SK-N-SH (cell line): Measurements from ENCODE around the gene XIAP. TPM values are rescaled to one million over a fixed set of nuclear protein-coding genes. Genes with fewer than 3 reads are reported as not detected.
"Not testable (repeated sequence)": the region's sequence is repeated elsewhere in the genome, so short reads cannot be mapped to it uniquely, and the experiment has no call there.

Experiments
- CTCF ChIA-PET: fragments of 300-600, 350-600 bp; formaldehyde crosslinking; extraction: SDS; loops from one replicate; lab custom pipeline; 2021; lab: Yijun Ruan, JAX
- POLR2A ChIA-PET: fragments of 350-600 bp; sonication (Branson Sonifier 250); formaldehyde crosslinking; extraction: SDS; loops from one replicate; lab custom pipeline; 2020; ENCODE audit warnings: antibody characterized with exemption, inconsistent platforms; lab: Yijun Ruan, JAX
- DNase-seq: peaks from one replicate; pipeline ENCODE4 v3.0.0; 2012
- H2AFZ ChIP-seq: fragments of 200-600 bp; sonication (generic); 2 replicates; pipeline ENCODE4 v1.8.1; 2016; ENCODE audit warnings: antibody characterized with exemption, mild to moderate bottlenecking, low read depth
- H3F3A ChIP-seq: fragments of 200-600 bp; sonication (generic); replicated peaks from 2 replicates; pipeline ENCODE3; 2016; ENCODE audit warnings: antibody characterized with exemption, mild to moderate bottlenecking; ENCODE audit not compliant: insufficient read depth
- H3K27ac ChIP-seq, 2 experiments: fragments of 200-500 bp in 1 of 2; fragments of 200-600 bp in 1 of 2; sonication (Bioruptor generic) in 1 of 2; sonication (generic), shearing (Covaris generic) in 1 of 2; 2 replicates each; pipeline versions ENCODE4 v1.5.1 to v1.6.1; 2014 to 2016; ENCODE audit warnings: low read depth in 2 of 2, inconsistent platforms in 1 of 2, low read length in 1 of 2, mild to moderate bottlenecking in 1 of 2, mixed read lengths in 1 of 2
- H3K27me3 ChIP-seq: fragments of 200-600 bp; sonication (generic), shearing (Covaris generic); 2 replicates; pipeline ENCODE4 v1.6.1; 2016; ENCODE audit warnings: mixed run types; ENCODE audit not compliant: insufficient read depth
- H3K36me3 ChIP-seq, 2 experiments: fragments of 200-500 bp in 1 of 2; fragments of 200-600 bp in 1 of 2; sonication (Bioruptor generic) in 1 of 2; sonication (generic) in 1 of 2; replicated peaks in 1 of 2; 2 replicates each; pipeline versions ENCODE3 to v1.5.1; 2014 to 2016; ENCODE audit warnings: low read length in 1 of 2, mild to moderate bottlenecking in 1 of 2; ENCODE audit not compliant: insufficient read depth in 2 of 2, control insufficient read depth in 1 of 2
- H3K4me1 ChIP-seq, 2 experiments: fragments of 200-500 bp in 1 of 2; fragments of 200-600 bp in 1 of 2; sonication (Bioruptor generic) in 1 of 2; sonication (generic), shearing (Covaris generic) in 1 of 2; 2 replicates each; pipeline versions ENCODE4 v1.5.1 to v1.6.1; 2014 to 2016; ENCODE audit warnings: low read depth in 1 of 2, low read length in 1 of 2, mixed run types in 1 of 2; ENCODE audit not compliant: insufficient read depth in 2 of 2, control insufficient read depth in 1 of 2
- H3K4me2 ChIP-seq: fragments of 200-600 bp; sonication (generic), shearing (Covaris generic); 2 replicates; pipeline ENCODE4 v1.6.1; 2017; ENCODE audit warnings: mixed run types
- H3K4me3 ChIP-seq, 2 experiments: fragments of 200-500 bp in 1 of 2; fragments of 200-600 bp in 1 of 2; sonication (Bioruptor generic) in 1 of 2; sonication (generic), shearing (Covaris generic) in 1 of 2; 2 replicates each; pipeline versions ENCODE4 v1.5.1 to v1.8.1; 2014 to 2016; ENCODE audit warnings: low read depth in 2 of 2, inconsistent platforms in 1 of 2, low read length in 1 of 2, mild to moderate bottlenecking in 1 of 2, mixed read lengths in 1 of 2, moderate library complexity in 1 of 2
- H3K79me2 ChIP-seq: fragments of 200-600 bp; sonication (generic); 2 replicates; pipeline ENCODE4 v1.8.1; 2017; ENCODE audit warnings: mild to moderate bottlenecking; ENCODE audit not compliant: insufficient read depth
- H3K9ac ChIP-seq: fragments of 200-600 bp; sonication (generic); 2 replicates; pipeline ENCODE4 v1.6.1; 2017; ENCODE audit warnings: mixed run types
- H3K9me2 ChIP-seq: fragments of 200-600 bp; sonication (generic); 2 replicates; pipeline ENCODE4 v1.6.1; 2017; ENCODE audit warnings: mixed run types
- H3K9me3 ChIP-seq: fragments of 200-600 bp; sonication (generic); 2 replicates; pipeline ENCODE4 v1.6.1; 2017; ENCODE audit warnings: mixed run types, mild to moderate bottlenecking, moderate library complexity
- H4K20me1 ChIP-seq: fragments of 200-600 bp; sonication (generic); 2 replicates; pipeline ENCODE4 v1.6.1; 2017; ENCODE audit warnings: mild to moderate bottlenecking, mixed run types; ENCODE audit not compliant: insufficient read depth
- EP300 ChIP-seq, 2 experiments: IDR thresholded peaks; 2 replicates each; pipeline versions ENCODE4 v1.4.0 to v1.6.1; 2012; ENCODE audit warnings: borderline replicate concordance in 1 of 2, low read depth in 1 of 2, low read length in 1 of 2
- FOXJ3 ChIP-seq: sonication (generic); formaldehyde crosslinking; IDR thresholded peaks from 2 replicates; pipeline ENCODE4 v1.5.1; 2020; ENCODE audit warnings: mild to moderate bottlenecking, missing genetic modification reagents
- MEF2A ChIP-seq: IDR thresholded peaks from 2 replicates; pipeline ENCODE4 v1.4.0; 2012; ENCODE audit warnings: low read depth, borderline replicate concordance
- POLR2AphosphoS5 ChIP-seq: IDR thresholded peaks from 2 replicates; pipeline ENCODE4 v1.6.1; 2012; ENCODE audit warnings: low read depth, low read length
- RAD21 ChIP-seq: IDR thresholded peaks from 2 replicates; pipeline ENCODE4 v1.6.1; 2012; ENCODE audit warnings: mild to moderate bottlenecking, low read length
- RCOR1 ChIP-seq: fragments of 150-350 bp; IDR thresholded peaks from 2 replicates; pipeline ENCODE4 v1.6.1; 2017; ENCODE audit warnings: antibody characterized with exemption, low read length
- REST ChIP-seq: IDR thresholded peaks from 2 replicates; pipeline ENCODE4 v1.6.1; 2012; ENCODE audit warnings: mild to moderate bottlenecking, low read depth, low read length, moderate library complexity
- RFX5 ChIP-seq: IDR thresholded peaks from 2 replicates; pipeline ENCODE4 v1.6.1; 2012; ENCODE audit warnings: mild to moderate bottlenecking, improper control_type of control experiment, low read length
- RXRA ChIP-seq: IDR thresholded peaks from 2 replicates; pipeline ENCODE4 v1.4.0; 2012; ENCODE audit warnings: low read depth, mild to moderate bottlenecking, borderline replicate concordance
- SIN3A ChIP-seq: IDR thresholded peaks from 2 replicates; pipeline ENCODE4 v1.6.1; 2012; ENCODE audit warnings: low read depth, mild to moderate bottlenecking, low read length, moderate library complexity, borderline replicate concordance
- TEAD4 ChIP-seq: IDR thresholded peaks from 2 replicates; pipeline ENCODE4 v1.4.0; 2012; ENCODE audit warnings: mild to moderate bottlenecking, borderline replicate concordance; ENCODE audit not compliant: insufficient read depth
- YY1 ChIP-seq: IDR thresholded peaks from 2 replicates; pipeline ENCODE4 v1.4.0; 2012; ENCODE audit warnings: low read depth, mild to moderate bottlenecking
- WGBS: methylation state at CpG from one replicate; pipeline ENCODE4 v1.1.6; 2017; ENCODE audit warnings: low lambda C conversion rate; 5-methylcytosine and 5-hydroxymethylcytosine counted together
- polyA plus RNA-seq, 3 experiments: library from polyadenylated mRNA; depleted of rRNA; stranded (reverse); fragments of >200 nt; gene quantifications; 2 replicates each; pipeline ENCODE4 v1.2.3, GENCODE V29; 2012
- TF ChIP-seq, protein P1 (sequence below): IDR thresholded peaks from 2 replicates; pipeline ENCODE4 v1.4.0; 2012; ENCODE audit warnings: low read depth
- TF ChIP-seq, protein P2 (sequence below): fragments of 150-350 bp; IDR thresholded peaks from 2 replicates; pipeline ENCODE4 v1.6.1; 2017; ENCODE audit warnings: antibody characterized with exemption, low read length, low read depth, borderline replicate concordance
- TF ChIP-seq, protein P3 (sequence below): IDR thresholded peaks from 2 replicates; pipeline ENCODE4 v1.4.0; 2012; ENCODE audit warnings: low read depth, borderline replicate concordance

XIAP gene
- polyA plus RNA-seq, 1 of the 3 experiments (the other 2 are of a cell fraction) = 9.1 TPM

- TF ChIP-seq RXRA = no peak
- TF ChIP-seq FOXJ3 (CRISPR knock-in tag) = no peak
- TF ChIP-seq, protein P1, sequence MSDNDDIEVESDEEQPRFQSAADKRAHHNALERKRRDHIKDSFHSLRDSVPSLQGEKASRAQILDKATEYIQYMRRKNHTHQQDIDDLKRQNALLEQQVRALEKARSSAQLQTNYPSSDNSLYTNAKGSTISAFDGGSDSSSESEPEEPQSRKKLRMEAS = no peak
- no peak for TF ChIP-seq MEF2A
- no peak for TF ChIP-seq EP300 (IDR thresholded peaks at IDR 0.05; ENCODE audit: borderline replicate concordance in 1 of 2, low read depth in 1 of 2, low read length in 1 of 2)
- TF ChIP-seq, protein P2, sequence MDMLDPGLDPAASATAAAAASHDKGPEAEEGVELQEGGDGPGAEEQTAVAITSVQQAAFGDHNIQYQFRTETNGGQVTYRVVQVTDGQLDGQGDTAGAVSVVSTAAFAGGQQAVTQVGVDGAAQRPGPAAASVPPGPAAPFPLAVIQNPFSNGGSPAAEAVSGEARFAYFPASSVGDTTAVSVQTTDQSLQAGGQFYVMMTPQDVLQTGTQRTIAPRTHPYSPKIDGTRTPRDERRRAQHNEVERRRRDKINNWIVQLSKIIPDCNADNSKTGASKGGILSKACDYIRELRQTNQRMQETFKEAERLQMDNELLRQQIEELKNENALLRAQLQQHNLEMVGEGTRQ = no peak
- TF ChIP-seq, all 33 proteins: peak for 0
Measured at GRCh38 chrX:123814343-123814742, 45.5 kb upstream of the XIAP start (continued).

GRCh38 chrX:123814934-123815394 is 44.9 kb upstream of the XIAP start:
- H3K4me1 ChIP-seq, H3K9ac ChIP-seq, H3F3A ChIP-seq, H3K27me3 ChIP-seq, DNase-seq, H3K27ac ChIP-seq, H2AFZ ChIP-seq, H3K4me2 ChIP-seq, H3K79me2 ChIP-seq, POLR2A ChIA-PET, H3K9me2 ChIP-seq, H3K9me3 ChIP-seq, H3K36me3 ChIP-seq, H3K4me3 ChIP-seq, H4K20me1 ChIP-seq: not testable (repeated sequence)
- WGBS = 54% methylated on average over 5 of the region's 12 CpGs
- CTCF ChIA-PET = interaction anchor here (0.6 kb wide), 2 partner anchors 141 to 238 kb away, joined by 3 to 4 read pairs; no protein-coding TSS in a partner anchor

DNA sequence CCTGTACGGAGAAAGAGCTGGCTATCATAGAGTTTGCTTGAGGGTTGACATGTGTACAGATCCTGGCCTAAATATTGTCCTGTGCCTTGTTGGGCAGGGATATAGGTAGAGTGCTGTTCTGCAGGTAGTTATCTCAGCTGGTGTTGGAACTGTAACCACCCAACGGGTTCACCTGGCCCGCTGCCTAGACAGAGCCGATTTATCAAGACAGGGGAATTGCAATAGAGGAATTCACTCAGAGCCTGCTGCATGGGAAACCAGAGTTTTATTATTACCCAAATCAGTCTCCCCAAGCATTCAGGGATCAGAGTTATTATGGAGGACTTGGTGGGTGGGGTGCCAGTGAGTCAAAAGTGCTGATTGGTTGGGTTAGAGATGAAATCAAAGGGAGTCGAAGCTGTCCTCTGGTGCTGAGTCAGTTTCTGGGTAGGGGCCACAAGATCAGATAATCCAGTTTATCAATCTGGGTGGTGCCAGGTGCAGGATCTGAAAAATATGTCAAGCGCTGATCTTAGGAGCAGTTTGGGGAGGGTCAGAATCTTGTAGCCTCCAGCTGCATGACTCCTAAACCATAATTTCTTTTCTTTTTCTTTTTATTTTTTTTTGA is 42.5 kb upstream of the XIAP start:
- WGBS = 53% methylated on average over 4 of the region's 6 CpGs
- TF ChIP-seq TEAD4 (no peak), RCOR1 (no peak), SIN3A (no peak), RXRA (no peak), REST (no peak), RFX5 (no peak), POLR2AphosphoS5 (no peak), RAD21 (no peak), YY1 (no peak), FOXJ3 (CRISPR knock-in tag) (no peak)
- TF ChIP-seq, protein P2 = no peak
- TF ChIP-seq, protein P3, sequence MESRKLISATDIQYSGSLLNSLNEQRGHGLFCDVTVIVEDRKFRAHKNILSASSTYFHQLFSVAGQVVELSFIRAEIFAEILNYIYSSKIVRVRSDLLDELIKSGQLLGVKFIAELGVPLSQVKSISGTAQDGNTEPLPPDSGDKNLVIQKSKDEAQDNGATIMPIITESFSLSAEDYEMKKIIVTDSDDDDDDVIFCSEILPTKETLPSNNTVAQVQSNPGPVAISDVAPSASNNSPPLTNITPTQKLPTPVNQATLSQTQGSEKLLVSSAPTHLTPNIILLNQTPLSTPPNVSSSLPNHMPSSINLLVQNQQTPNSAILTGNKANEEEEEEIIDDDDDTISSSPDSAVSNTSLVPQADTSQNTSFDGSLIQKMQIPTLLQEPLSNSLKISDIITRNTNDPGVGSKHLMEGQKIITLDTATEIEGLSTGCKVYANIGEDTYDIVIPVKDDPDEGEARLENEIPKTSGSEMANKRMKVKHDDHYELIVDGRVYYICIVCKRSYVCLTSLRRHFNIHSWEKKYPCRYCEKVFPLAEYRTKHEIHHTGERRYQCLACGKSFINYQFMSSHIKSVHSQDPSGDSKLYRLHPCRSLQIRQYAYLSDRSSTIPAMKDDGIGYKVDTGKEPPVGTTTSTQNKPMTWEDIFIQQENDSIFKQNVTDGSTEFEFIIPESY = no peak

More for the DNA sequence above, 42.5 kb upstream of the XIAP start:
- H3K9me2 ChIP-seq = no peaks in the 10 kb centered on the region
- no peaks in the 10 kb centered on the region for H3K4me1 ChIP-seq
- H3K79me2 ChIP-seq = no peaks in the 10 kb centered on the region
- no peaks in the 10 kb centered on the region for H3K27me3 ChIP-seq
- no peak overlapping the region for H3K4me3 ChIP-seq
- H3K9me3 ChIP-seq = no peaks in the 10 kb centered on the region
- H3K4me2 ChIP-seq = no peak overlapping the region
- no peak overlapping the region for H3K9ac ChIP-seq
- H3K36me3 ChIP-seq = no peaks in the 10 kb centered on the region
- no peaks in the 10 kb centered on the region for H3F3A ChIP-seq
- ChIA-PET CTCF (interaction anchor here (1.0 kb wide), 1 partner anchor 16 kb away, joined by 4 read pairs; no protein-coding TSS in a partner anchor), POLR2A (no interaction called here)
- H4K20me1 ChIP-seq = no peaks in the 10 kb centered on the region
- H3K27ac ChIP-seq = no peak overlapping the region
- no peak for DNase-seq
- H2AFZ ChIP-seq = no peak overlapping the region
